C4-2B (cell line): ENCODE results near the gene F12.

Experiments
- H3K27ac ChIP-seq: fragments of 450-650 bp; 2 replicates; pipeline ENCODE4 v1.5.1; 2017
- CTCF ChIP-seq: fragments of 450-650 bp; conservative IDR thresholded peaks from 2 replicates; pipeline ENCODE4 v1.5.1; 2017; ENCODE audit warnings: mild to moderate bottlenecking
- ZFX ChIP-seq: fragments of 450-650 bp; IDR thresholded peaks from 2 replicates; pipeline ENCODE4 v1.6.1; 2017

The F12 gene

GRCh38 chr5:177359860-177360259 lies 49.5 kb downstream of the F12 start:
- TF ChIP-seq ZFX (no peak), CTCF (no peak)
- H3K27ac ChIP-seq: no peak overlapping the region

DNA sequence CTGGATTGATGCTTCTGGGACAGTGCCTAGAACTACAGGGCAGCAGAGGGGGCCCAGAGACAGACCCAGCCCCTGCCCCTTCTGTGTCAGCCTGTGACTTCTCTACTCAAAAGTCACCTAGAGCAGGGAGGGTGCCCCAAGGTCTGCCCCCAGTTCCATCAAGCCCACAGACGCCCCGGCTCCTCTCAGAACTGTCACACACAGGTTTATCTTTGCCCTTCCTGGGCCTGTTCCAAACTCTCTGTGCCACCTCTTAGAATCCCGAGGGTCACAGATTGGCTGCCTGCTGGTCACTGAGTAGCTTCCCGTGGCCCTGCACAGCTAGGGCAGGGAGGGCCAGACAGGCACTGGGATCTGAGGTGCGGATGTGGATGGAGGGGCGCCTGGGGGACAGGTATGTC lies 49.9 kb downstream of the F12 start:
- TF ChIP-seq CTCF (no peak), ZFX (no peak)
- no peak overlapping the region for H3K27ac ChIP-seq

DNA sequence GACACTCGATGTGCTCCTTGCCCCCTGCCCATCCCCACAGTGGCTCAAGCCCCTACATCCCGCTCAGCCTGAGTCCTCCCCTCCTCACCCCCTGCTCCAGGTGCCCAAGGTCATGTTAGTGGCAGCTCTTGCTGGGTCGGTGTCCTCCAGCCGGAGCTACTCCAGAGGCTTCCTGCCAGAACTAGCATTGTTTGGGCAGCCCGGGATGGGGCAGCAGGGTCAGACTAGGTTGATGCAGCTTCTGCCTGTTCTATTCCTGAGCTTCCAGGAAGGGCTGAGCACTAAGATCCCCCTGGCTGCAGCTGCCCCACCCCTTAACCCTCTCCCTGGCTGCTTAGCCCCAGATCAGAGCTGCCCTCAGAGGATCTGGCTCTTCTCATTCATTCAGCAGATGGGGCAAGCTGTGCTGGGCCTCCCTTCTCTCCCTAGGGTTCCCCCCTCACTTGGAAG lies 51.0 kb downstream of the F12 start:
- TF ChIP-seq ZFX (no peak), CTCF (no peak)
- no peak overlapping the region for H3K27ac ChIP-seq

GRCh38 chr5:177357459-177358351 lies 51.7 kb downstream of the F12 start, which contains the start of gene RGS14:
TSS of gene RGS14 (plus strand) at chr5:177357924. CDS start at chr5:177358025, 101 bp downstream.
- no peak for TF ChIP-seq ZFX
- no peak for TF ChIP-seq CTCF

DNA sequence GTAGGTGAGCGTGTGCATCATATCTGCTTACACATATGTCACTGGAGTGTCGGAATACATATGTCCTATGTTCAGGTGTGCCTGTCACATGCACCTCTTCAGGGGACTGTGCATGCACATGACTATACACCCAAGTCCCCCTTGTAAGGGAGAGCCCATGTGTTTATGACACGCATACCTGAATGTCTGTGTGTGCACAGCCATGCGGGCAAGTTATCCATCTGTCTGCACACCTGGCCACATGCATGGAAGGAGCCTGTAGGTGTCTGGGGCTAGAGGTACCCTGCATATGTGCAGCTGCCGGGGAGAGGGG lies 52.3 kb downstream of the F12 start:
- no peak overlapping the region for H3K27ac ChIP-seq
- TF ChIP-seq CTCF (no peak), ZFX (no peak)

More at GRCh38 chr5:177357459-177358351, 51.7 kb downstream of the F12 start, which contains the start of gene RGS14:
- H3K27ac ChIP-seq: no peak within 1 kb of the TSS

GRCh38 chr5:177356746-177357145 lies 52.6 kb downstream of the F12 start:
- no peak overlapping the region for H3K27ac ChIP-seq
- TF ChIP-seq CTCF (no peak), ZFX (no peak)

DNA sequence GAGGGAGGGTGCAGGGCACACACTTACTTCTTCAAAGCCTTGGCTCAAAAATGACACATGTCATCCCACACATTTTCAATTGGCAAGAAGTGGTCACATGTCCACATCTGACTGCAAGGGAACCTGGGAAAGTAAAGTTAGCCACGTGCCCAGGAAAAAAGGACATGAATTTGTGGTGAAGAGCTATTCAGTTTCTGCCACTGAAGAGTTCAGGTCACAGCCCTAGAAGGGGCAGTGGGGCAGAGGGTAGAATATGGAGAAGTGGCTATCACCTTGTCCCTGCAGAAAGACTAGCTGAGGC lies 53.5 kb downstream of the F12 start:
- no peak overlapping the region for H3K27ac ChIP-seq
- TF ChIP-seq CTCF (no peak), ZFX (no peak)
